GM23338 (cell line): ENCODE data around the gene XYLT1. TPM values are rescaled to one million over a fixed set of nuclear protein-coding genes. Genes with fewer than 3 reads are reported as not detected.

Source experiments
- ATAC-seq: fragments of 200-7000 bp; cut with Tn5 transposase; 3 replicates; pipeline ENCODE4 v1.9.1; 2020
- DNase-seq: peaks from one replicate; pipeline ENCODE4 v3.0.0-alpha.2; 2015; ENCODE audit warnings: low spot score
- H2AFZ ChIP-seq: fragments of 200-600 bp; sonication (generic); 2 replicates; pipeline ENCODE4 v1.8.0; 2016; ENCODE audit warnings: antibody characterized with exemption, mild to moderate bottlenecking, moderate library complexity
- H3F3A ChIP-seq: fragments of 200-600 bp; sonication (generic); replicated peaks from 2 replicates; pipeline ENCODE4 v1.8.0; 2017; ENCODE audit warnings: antibody characterized with exemption, mixed run types, low read depth
- H3K27ac ChIP-seq: fragments of 200-600 bp; sonication (generic); 2 replicates; pipeline ENCODE4 v1.6.1; 2016; ENCODE audit warnings: low read depth
- H3K27me3 ChIP-seq: fragments of 200-600 bp; sonication (generic); 2 replicates; pipeline ENCODE4 v1.8.0; 2016; ENCODE audit warnings: mild to moderate bottlenecking, mixed run types, moderate library complexity; ENCODE audit not compliant: insufficient read depth
- H3K36me3 ChIP-seq: fragments of 200-600 bp; sonication (generic); 2 replicates; pipeline ENCODE4 v1.8.0; 2016; ENCODE audit warnings: mild to moderate bottlenecking; ENCODE audit not compliant: insufficient read depth
- H3K4me1 ChIP-seq: fragments of 200-600 bp; sonication (generic); 2 replicates; pipeline ENCODE4 v1.8.0; 2016; ENCODE audit warnings: mild to moderate bottlenecking, moderate library complexity; ENCODE audit not compliant: insufficient read depth
- H3K4me2 ChIP-seq: fragments of 200-600 bp; sonication (generic); 2 replicates; pipeline ENCODE4 v1.7.1; 2017; ENCODE audit warnings: mixed run types
- H3K4me3 ChIP-seq: fragments of 200-600 bp; sonication (generic); 2 replicates; pipeline ENCODE4 v1.6.1; 2016; ENCODE audit warnings: mixed run types
- H3K79me2 ChIP-seq: fragments of 200-600 bp; sonication (generic); replicated peaks from 2 replicates; pipeline ENCODE4 v1.8.0; 2017; ENCODE audit warnings: mild to moderate bottlenecking; ENCODE audit not compliant: insufficient read depth
- H3K9me2 ChIP-seq: fragments of 200-600 bp; sonication (generic); 2 replicates; pipeline ENCODE4 v1.8.0; 2017; ENCODE audit not compliant: insufficient read depth
- H4K20me1 ChIP-seq: fragments of 200-600 bp; sonication (generic); replicated peaks from 2 replicates; pipeline ENCODE4 v1.8.0; 2017; ENCODE audit warnings: mild to moderate bottlenecking; ENCODE audit not compliant: insufficient read depth
- H3K27ac Mint-ChIP-seq: 2 replicates; pipeline ENCODE4 v1.8.0; 2020; ENCODE audit warnings: inconsistent platforms, mild to moderate bottlenecking, moderate library complexity, mixed read lengths
- H3K27me3 Mint-ChIP-seq: 3 replicates; pipeline ENCODE4 v1.8.0; 2022; ENCODE audit warnings: low read depth, mild to moderate bottlenecking, moderate library complexity, mixed read lengths, inconsistent platforms; ENCODE audit not compliant: insufficient read depth, poor library complexity
- H3K36me3 Mint-ChIP-seq: 3 replicates; pipeline ENCODE4 v1.8.0; 2021; ENCODE audit warnings: low read depth, mild to moderate bottlenecking, inconsistent platforms, moderate library complexity, mixed read lengths
- H3K4me1 Mint-ChIP-seq: 3 replicates; pipeline ENCODE4 v1.8.0; 2020; ENCODE audit warnings: mild to moderate bottlenecking, inconsistent platforms, mixed read lengths
- H3K4me3 Mint-ChIP-seq: 3 replicates; pipeline ENCODE4 v1.8.0; 2021; ENCODE audit warnings: moderate library complexity, mild to moderate bottlenecking, inconsistent platforms, mixed read lengths
- H3K9me3 Mint-ChIP-seq: 3 replicates; pipeline ENCODE4 v1.8.0; 2020; ENCODE audit warnings: moderate library complexity, mild to moderate bottlenecking, inconsistent platforms, mixed read lengths
- CREB1 ChIP-seq: fragments of 250-450 bp; sonication (Bioruptor Pico); IDR thresholded peaks from 2 replicates; pipeline ENCODE4 v1.5.0; 2020; ENCODE audit warnings: low read depth, mild to moderate bottlenecking, moderate library complexity
- CTCF ChIP-seq, 2 experiments: fragments of 200-600 bp in 1 of 2; sonication (generic) in 1 of 2; conservative IDR thresholded peaks; 2 replicates each; pipeline versions ENCODE4 v1.5.1 to v1.6.1; 2016 to 2017; ENCODE audit warnings: antibody characterized with exemption in 2 of 2, low read depth in 2 of 2, mild to moderate bottlenecking in 2 of 2, moderate library complexity in 1 of 2
- ETS1 ChIP-seq: IDR thresholded peaks from 2 replicates; pipeline ENCODE4 v1.6.1; 2016; ENCODE audit warnings: antibody characterized with exemption
- EZH2 ChIP-seq: fragments of 200-600 bp; sonication (generic); IDR thresholded peaks from one replicate; pipeline ENCODE4 v1.8.0; 2017; ENCODE audit warnings: antibody characterized with exemption, mild to moderate bottlenecking, low read depth; ENCODE audit not compliant: unreplicated experiment
- EZH2phosphoT487 ChIP-seq: fragments of 200-600 bp; sonication (generic); IDR thresholded peaks from one replicate; pipeline ENCODE4 v1.8.1; 2018; ENCODE audit warnings: antibody characterized with exemption; ENCODE audit not compliant: unreplicated experiment
- JUNB ChIP-seq: IDR thresholded peaks from one replicate; pipeline ENCODE4 v1.6.1; 2016; ENCODE audit warnings: antibody characterized with exemption; ENCODE audit not compliant: unreplicated experiment
- NANOG ChIP-seq: IDR thresholded peaks from 2 replicates; pipeline ENCODE4 v1.6.1; 2016; ENCODE audit warnings: antibody characterized with exemption, borderline replicate concordance
- POLR2AphosphoS5 ChIP-seq: IDR thresholded peaks from 2 replicates; pipeline ENCODE4 v1.6.1; 2016; ENCODE audit warnings: antibody characterized with exemption, low read depth
- REST ChIP-seq: IDR thresholded peaks from one replicate; pipeline ENCODE4 v1.6.1; 2018; ENCODE audit warnings: antibody characterized with exemption; ENCODE audit not compliant: unreplicated experiment
- STAT1 ChIP-seq: IDR thresholded peaks from one replicate; pipeline ENCODE4 v1.6.1; 2016; ENCODE audit warnings: antibody characterized with exemption; ENCODE audit not compliant: unreplicated experiment
- ZNF114 ChIP-seq: fragments of 250-450 bp; sonication (Bioruptor Pico); IDR thresholded peaks from 2 replicates; pipeline ENCODE4 v1.5.0; 2020; ENCODE audit warnings: mild to moderate bottlenecking, moderate library complexity
- ZNF331 ChIP-seq: fragments of 250-450 bp; sonication (Bioruptor Pico); IDR thresholded peaks from 2 replicates; pipeline ENCODE4 v1.5.0; 2020; ENCODE audit warnings: low read depth, mild to moderate bottlenecking, moderate library complexity
- ZNF462 ChIP-seq: fragments of 250-450 bp; sonication (Bioruptor Pico); IDR thresholded peaks from 2 replicates; pipeline ENCODE4 v1.5.0; 2020; ENCODE audit warnings: mild to moderate bottlenecking, moderate library complexity
- polyA plus RNA-seq: library from polyadenylated mRNA; unstranded; fragments of >200 nt; fragmentation: Nextera tagmentation; extraction: Ambion mirVana; gene quantifications from 2 replicates; pipeline ENCODE4 v1.2.1, GENCODE V29; 2016
- total RNA-seq: library from RNA; depleted of rRNA; stranded (reverse); fragments of >200 nt; shearing (Covaris generic); gene quantifications from 2 replicates; pipeline ENCODE4 v1.2.3, GENCODE V29; 2014

Gene XYLT1
- total and polyA plus RNA-seq, 2 experiments from 2014 or later = 3.5 to 24.7 TPM

DNA sequence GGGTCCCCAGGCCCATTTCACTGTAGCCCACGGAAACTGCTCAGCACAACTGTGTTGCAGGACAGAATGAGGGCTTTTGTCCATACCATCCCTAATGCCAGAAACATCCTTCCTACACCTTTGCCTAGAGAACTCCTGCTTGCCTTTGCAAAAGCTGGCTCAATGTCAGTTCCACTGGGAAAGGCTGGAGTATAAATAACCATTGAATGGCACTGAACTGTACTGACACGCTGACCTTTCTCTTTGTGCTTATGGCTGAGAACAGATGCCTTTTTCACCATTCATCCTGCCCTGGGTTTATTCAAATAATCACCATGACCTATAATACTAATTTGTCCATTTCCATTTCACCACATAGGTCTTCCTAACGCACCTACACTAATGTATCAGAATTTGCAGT is 300.3 kb downstream of the XYLT1 start (continued):
- TF ChIP-seq STAT1 = no peak
- TF ChIP-seq ZNF114 (CRISPR knock-in tag) = no peak
- no peak for TF ChIP-seq EZH2phosphoT487

DNA sequence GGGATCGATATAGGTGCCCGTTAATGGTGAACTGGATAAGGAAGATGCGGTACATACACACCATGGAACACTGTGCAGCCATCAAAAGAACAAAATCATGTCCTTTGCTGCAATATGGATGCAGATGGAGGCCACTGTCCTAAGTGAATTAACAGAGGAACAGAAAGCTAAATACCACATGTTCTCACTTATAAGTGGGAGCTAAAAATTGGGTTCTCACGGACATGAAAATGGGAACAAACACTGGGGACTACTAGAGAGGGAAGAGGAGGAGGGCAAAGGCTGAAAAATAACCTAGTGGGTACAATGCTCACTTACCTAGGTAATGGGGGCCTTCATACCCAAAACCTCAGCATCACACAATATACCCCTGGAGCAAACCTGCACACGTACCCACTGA is 302.6 kb downstream of the XYLT1 start:
- no peaks in the 10 kb centered on the region for H3K4me1 Mint-ChIP-seq
- no peaks in the 10 kb centered on the region for H3K79me2 ChIP-seq
- H3K27me3 ChIP-seq = no peaks in the 10 kb centered on the region
- no peak overlapping the region for H3K4me3 Mint-ChIP-seq
- TF ChIP-seq ZNF462 (CRISPR knock-in tag) (no peak), ETS1 (no peak), JUNB (no peak), EZH2phosphoT487 (no peak), POLR2AphosphoS5 (no peak), EZH2 (no peak), STAT1 (no peak), NANOG (no peak), CREB1 (CRISPR knock-in tag) (no peak), ZNF114 (CRISPR knock-in tag) (no peak), REST (no peak), ZNF331 (CRISPR knock-in tag) (no peak), CTCF (conservative IDR thresholded peaks at IDR 0.05; ENCODE audit: low read depth in 2 of 2) (no peak)
- DNase-seq (no peak), ATAC-seq (no peak)
- H3K36me3 ChIP-seq = no peaks in the 10 kb centered on the region
- H2AFZ ChIP-seq = no peak overlapping the region
- H3K4me1 ChIP-seq = no peaks in the 10 kb centered on the region
- no peak overlapping the region for H3K27ac ChIP-seq
- H3K9me2 ChIP-seq = no peaks in the 10 kb centered on the region
- no peak overlapping the region for H3K4me3 ChIP-seq
- no peaks in the 10 kb centered on the region for H3K9me3 Mint-ChIP-seq
- peaks cover 2% of the 10 kb centered on the region for H3K27me3 Mint-ChIP-seq
- H4K20me1 ChIP-seq = 0 out of 2 replicates have a peak, but pooled peaks cover 9% of the 10 kb centered on the region
- H3K36me3 Mint-ChIP-seq = peaks cover 3% of the 10 kb centered on the region; the same call in 2 of the 3 replicates
- H3K4me2 ChIP-seq = no peak overlapping the region
- no peaks in the 10 kb centered on the region for H3F3A ChIP-seq
- H3K27ac Mint-ChIP-seq = no peak overlapping the region
